SH-SY5Y (cell line): ENCODE measurements around the gene DPP4.

Experiments
- GATA2 ChIP-seq: IDR thresholded peaks from 2 replicates; pipeline ENCODE4 v1.6.1; 2011; ENCODE audit warnings: mild to moderate bottlenecking, low read depth, low read length
- GATA3 ChIP-seq: IDR thresholded peaks from 2 replicates; pipeline ENCODE4 v1.6.1; 2011; ENCODE audit warnings: low read depth, mild to moderate bottlenecking, low read length, moderate library complexity

DPP4 gene

DNA sequence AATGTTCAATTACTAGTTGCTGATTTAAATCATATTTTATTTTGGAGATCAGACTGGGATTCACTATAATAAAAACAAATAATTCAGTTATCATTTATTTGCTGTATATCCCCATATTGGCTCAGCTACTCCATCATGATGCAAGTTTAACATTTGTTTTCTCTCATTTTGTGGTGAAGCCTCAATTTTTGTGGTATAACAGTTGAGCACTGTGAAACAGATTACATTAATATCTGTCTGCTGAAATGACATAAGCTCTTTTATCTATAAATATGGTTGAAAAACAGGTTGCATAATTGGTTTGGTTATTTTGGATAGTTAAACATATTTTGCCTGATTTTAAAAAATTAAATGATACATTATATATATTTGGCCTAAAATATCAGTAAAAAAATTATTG lies 67.7 kb downstream of the DPP4 start:
- TF ChIP-seq GATA2, result no peak

DNA sequence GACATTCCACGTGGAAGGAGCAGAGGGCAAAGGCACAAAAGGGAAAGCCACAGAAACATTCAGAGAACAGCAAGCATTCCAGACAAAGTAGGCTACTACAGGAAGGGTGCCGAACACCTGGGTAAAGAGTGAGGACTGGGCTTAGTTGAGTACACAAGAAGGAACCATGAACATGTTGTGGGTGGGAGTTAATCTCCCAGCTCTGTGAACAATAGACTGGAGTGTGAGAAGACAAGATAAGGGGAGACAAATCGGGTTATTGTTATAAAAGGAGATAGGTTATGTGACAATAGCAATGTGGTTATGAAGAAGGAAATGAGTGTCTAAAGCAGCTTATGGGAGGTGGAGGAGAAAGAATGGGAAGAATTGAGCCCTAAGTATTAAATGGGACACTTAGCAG lies 70.0 kb downstream of the DPP4 start:
- TF ChIP-seq GATA3, result no peak
- no peak for TF ChIP-seq GATA2

DNA sequence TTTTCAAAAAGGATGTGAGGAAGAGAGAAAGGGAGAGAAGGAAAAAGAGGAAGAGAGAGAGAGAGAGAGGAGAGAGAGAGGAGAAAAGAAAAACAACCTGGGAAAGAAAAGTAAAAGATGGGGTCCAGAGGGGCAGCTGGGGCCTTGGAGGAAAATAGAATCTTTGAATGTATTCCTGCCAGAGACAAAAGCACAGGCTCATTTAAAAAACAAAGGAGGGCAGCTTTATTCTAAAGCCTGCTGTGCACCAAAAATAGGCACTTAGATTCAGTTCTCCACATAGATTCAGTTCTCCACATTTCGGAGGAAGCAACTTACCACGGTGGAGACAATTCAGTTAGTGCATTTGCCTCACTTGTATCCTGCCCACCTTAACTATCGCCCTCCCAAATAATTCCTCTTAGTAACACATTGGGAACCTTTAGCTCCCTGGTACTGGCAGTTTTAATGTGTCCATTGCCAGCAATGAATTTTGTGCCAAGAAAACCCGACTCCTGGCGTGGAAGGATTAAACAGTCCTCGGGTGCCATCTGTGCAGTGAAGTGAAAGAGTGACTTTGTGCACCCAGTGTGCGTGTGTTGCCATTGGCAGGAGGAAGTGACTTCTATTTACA lies 71.3 kb downstream of the DPP4 start:
- no peak for TF ChIP-seq GATA3
- TF ChIP-seq GATA2, result no peak

DNA sequence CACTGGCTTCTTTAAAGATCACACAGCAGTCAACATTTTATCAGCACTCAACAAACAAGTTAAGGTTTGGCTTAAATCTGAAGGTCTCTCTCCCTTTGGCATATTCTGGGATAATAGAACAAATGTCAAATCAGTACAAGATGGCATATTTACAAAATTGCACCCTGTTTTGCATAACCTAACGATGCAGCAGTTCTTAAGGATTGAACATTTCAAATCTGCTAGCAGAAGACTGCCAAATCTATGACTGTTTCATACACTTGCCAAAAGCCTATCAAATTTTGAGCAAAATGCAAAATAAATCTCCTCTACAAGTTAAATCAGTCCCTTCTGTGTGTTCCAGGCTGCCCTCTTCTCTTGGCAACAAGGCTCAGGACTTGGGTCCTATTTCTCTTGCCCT lies 73.6 kb downstream of the DPP4 start:
- TF ChIP-seq GATA3 (no peak), GATA2 (no peak)

DNA sequence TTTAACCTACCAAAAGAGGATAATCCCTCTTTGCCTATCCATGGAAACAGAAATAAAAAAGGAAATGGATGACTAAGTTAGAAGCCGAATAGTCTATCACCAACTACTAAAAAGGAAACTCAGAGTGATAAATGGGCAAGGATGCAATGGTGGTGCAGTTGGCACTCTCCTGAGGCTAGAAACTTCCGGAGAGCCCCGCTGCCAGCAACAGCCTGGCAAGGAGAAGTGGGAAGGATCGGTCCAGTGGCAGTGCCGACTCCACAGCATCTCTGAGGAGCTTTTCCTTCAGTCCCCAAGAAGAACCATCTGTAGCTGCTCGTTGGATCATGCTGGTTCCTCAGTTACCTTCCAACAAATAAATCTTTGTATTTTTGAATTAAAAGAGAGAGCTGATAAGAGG lies 74.7 kb downstream of the DPP4 start:
- TF ChIP-seq GATA3 (no peak), GATA2 (no peak)

DNA sequence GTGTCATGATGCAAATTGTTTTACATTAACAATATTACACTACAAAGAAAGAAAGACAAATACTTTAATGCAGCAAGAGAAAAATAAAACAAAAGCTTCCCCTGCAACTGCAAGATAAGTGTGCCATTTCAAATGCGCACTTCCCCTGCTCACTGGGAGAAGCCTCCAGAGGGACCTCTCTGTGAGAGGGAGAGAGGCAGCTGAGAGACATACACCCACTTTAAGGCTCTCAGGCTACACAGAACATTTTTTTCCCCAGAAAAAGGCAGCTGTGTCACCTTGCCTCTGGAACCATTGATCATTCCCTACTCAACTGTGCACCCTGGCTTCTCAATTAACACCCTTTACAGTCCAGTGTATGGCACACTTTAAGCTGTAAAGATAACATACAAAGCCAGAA lies 75.2 kb downstream of the DPP4 start:
- TF ChIP-seq GATA3 (no peak), GATA2 (no peak)

DNA sequence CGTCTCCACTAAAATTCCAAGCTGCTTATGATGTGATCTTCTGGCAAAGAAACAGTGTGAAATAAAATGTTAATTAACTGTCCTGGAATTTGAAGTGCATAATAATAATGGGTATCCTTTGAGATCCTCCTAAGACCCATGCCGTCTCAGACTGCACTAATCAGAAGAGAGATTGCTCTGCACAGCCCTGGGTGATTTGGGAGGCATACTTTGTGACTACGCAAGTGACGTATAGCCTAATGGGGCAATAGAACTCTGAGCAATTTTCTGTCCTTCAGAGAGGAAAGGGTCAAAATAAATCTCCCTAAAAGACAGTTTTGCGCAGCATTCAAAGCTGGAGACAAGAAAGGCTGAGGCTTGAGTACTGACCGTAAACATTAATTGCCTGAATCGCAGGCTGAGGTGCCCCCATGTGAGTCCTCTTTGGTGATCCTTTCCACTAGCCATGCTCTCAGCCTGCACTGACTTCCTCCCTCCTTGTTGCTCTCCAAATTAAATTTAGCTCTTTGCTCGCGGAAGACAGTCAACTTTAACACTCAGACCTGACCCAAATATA lies 76.0 kb downstream of the DPP4 start:
- TF ChIP-seq GATA3 (no peak), GATA2 (no peak)

DNA sequence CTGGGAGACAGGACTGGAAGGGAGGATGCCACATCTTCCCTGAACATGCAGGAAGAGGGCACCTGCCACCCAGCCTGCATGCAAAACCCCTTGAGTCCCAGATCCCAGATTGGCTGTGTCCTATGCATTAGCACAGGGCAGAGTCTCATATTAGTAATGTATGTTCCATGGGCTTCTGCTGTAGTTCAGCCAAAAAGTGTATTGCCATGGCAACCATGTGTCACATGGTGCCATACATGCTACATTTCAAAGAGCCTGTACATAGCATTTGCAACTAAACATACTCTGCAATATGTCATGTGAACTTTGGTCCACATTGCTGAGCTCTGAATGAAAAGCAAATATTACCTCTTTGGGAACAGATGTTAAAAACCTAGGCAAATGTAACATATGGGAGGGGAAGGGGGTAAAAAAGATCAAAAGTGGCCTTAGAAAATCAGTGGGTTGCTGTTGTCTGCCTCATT lies 78.4 kb downstream of the DPP4 start:
- TF ChIP-seq GATA2, result no peak
- TF ChIP-seq GATA3, result no peak

DNA sequence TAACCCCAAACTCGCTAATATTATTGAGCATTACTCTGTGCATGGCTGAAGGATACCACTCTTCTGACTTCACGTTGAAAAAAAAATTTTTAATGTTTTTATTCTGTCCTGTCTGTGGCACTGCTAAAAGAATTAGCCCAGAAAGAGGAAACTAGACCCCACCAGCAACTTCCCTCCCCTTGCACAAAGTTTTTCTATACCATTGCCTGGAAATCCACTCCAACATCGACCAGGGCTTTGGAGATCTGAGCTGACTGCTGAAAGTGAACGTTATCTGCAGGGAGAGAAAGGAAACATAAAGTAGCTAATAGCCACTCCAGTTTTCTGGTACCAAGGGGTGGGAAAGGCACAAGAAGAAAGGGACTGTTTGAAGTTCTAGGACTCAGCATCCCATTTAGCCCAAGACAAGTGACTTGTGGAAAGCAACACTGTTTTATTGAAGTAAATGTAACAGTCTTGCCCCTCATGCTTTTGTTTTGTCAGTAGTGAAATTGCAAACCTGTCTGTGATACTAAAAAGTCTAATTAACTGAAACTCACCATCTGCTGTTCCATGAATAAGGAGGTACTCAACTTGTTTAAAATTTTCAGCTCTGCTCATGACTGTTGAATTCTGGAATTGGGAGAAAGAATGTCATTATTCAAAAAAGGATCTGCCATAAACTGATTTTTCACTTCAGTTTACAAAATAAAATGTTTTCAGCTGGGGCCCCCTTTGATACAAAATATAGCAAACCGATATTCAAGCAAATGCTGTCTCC lies 79.1 kb downstream of the DPP4 start:
- TF ChIP-seq GATA2, result no peak

DNA sequence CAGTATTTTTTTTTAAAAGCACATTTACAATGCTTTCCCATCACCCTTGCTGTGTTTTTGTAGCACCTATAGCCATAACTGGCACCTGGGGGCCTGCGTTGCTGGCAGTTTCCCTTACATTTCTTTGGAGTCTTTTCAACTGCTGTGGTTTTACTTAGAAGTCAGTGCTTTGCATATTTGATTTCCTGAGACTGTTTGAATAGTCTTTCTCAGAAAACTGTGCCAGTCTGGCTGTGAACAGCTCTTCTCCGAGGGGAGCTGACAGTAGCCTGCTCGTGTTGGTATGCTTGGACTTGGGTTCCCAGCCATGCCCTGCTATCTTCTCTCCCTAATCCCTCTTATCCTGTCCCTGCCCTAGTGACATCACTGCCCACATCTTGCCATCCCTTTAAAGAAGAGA lies 81.5 kb downstream of the DPP4 start:
- no peak for TF ChIP-seq GATA3
- no peak for TF ChIP-seq GATA2

DNA sequence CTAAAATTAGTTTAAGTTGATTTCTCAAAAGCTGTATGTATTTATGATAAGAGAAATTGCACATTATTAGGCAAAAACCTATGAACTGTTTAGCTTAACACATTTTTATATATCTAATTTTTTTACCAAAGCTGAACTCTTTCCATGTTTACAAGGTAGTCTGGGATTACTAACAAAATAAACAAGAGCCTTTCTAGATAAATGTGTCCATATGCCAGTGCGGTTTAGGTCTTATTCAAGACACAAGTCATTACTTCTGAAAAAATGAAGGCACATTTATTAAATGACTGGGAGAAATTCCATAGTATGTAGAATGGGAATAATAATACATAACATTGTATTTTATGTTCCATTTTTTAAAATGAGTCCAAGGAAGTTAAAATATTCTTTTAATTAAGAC lies 82.0 kb downstream of the DPP4 start:
- TF ChIP-seq GATA3 (no peak), GATA2 (no peak)

DNA sequence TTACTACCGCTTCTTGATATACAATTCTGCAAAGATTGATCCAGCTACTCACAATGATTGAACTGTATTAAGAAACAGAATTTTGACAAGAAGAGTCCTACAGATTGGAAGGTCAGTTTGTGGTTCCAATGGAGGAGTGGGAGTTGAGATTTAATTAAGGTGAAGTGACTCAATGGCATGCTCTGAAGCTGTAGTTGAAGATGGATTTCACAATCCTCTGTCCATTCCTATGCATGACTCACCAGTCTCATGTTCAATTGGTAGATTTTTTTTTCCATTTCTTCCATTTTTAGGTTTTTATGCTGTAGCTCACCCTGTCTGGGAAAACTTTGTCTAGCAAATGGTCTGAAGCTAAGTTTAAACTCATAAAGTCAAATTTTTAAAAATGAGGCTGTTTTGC lies 83.3 kb downstream of the DPP4 start:
- no peak for TF ChIP-seq GATA3
- TF ChIP-seq GATA2, result no peak

DNA sequence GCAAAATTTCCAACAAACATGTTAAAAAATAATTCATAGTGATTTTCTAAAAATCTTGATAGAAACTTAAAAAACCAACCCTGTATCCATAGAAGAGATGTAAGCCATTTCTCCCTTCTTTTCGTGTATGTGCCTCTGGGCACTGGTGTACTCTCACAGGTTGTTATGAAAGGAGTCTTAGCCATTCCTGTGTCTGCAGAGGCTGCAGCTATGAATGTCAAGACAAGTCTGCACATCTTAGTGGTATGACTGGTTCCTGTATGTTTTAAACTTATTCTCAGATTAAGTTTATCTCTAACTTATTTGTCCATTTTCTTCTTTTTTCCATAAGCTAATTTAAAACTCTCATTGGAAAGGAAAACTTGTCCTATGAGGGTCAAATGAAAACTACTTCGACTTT lies 84.0 kb downstream of the DPP4 start:
- TF ChIP-seq GATA2 (no peak), GATA3 (no peak)

DNA sequence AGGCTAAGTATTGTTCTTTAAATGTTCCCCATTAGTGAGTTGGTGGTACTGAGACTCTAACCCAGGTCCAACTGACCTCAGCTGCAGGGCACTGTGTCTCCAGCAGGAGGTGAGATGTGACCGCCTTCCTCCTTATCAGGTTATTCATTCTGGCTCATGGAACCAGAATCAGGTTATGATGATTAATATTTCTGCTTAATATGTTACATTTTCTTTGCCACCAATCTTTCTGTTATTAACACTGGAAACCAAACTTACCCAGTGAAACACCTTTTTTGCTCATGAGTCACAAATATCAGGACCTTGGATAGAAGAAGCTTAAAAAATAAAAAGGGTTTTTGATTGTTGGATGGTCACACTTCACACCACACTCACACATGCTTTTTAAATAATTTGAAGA lies 85.4 kb downstream of the DPP4 start:
- TF ChIP-seq GATA2, result no peak
- no peak for TF ChIP-seq GATA3

DNA sequence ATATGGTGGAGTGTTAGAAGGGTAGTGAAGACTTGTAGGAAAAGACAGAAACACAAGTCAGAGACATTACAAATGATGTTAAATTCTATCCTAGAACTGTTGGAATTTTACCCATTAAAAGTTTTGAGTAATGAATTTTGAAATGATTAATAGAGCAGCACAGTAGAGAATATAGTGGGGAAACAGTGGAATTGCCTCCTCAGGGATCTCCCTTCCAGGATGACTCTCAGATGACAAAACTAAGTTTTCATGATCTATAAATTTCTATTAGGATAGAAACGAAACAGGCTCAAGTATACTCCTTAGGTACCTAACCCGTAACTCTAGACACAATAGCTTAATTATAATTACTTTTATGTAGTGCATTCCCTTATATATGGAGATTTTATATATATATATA lies 86.7 kb downstream of the DPP4 start:
- TF ChIP-seq GATA3 (no peak), GATA2 (no peak)

DNA sequence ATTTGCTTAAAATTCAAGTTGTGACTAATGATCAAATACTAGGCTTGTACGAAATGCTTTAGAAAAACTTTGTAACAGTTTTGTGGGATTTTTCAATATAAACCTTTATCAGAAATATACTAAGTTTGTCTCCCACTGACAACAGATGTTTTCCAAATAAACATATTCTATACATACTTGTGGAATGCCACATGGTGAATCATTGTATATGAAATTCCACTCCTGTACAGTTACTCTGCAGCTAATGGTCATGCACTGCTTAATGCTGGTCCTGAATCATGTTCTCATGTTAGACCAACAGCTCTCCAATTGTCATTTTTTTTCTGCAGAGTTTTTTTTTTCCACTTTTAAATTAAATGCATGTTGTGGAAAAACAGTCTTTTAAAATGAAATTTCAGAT lies 90.1 kb downstream of the DPP4 start:
- TF ChIP-seq GATA3 (no peak), GATA2 (no peak)

DNA sequence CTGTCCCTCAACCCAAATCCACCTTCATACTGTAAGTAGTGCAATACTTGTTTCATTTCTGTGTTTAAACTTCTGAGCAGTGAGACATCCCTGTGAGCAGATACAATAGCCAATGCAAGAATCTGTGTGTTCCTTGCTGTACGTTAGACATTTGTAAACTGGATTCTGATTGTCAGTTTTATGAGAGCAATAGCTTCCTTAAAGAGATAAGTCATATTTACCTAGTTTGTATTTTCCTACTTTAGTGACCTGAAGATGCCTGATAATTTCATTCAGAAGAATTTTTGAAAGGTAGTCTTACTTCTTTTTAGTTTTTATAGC lies 90.7 kb downstream of the DPP4 start:
- TF ChIP-seq GATA2 (no peak), GATA3 (no peak)
